Fibroblast of skin of left biceps (primary cell): ENCODE data around the gene CD93.

ENCODE experiments used
- DNase-seq, 2 experiments: peaks; one replicate each; pipeline ENCODE4 v3.0.0-alpha.2; 2013; ENCODE audit warnings: low read depth in 2 of 2

Gene CD93, protein sequence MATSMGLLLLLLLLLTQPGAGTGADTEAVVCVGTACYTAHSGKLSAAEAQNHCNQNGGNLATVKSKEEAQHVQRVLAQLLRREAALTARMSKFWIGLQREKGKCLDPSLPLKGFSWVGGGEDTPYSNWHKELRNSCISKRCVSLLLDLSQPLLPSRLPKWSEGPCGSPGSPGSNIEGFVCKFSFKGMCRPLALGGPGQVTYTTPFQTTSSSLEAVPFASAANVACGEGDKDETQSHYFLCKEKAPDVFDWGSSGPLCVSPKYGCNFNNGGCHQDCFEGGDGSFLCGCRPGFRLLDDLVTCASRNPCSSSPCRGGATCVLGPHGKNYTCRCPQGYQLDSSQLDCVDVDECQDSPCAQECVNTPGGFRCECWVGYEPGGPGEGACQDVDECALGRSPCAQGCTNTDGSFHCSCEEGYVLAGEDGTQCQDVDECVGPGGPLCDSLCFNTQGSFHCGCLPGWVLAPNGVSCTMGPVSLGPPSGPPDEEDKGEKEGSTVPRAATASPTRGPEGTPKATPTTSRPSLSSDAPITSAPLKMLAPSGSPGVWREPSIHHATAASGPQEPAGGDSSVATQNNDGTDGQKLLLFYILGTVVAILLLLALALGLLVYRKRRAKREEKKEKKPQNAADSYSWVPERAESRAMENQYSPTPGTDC

GRCh38 chr20:23086056-23086566, at the start of gene CD93:
Gene CD93 (minus strand): TSS chr20:23086324. CDS start chr20:23086192, 132 bp downstream.
- DNase-seq: no peak

DNA sequence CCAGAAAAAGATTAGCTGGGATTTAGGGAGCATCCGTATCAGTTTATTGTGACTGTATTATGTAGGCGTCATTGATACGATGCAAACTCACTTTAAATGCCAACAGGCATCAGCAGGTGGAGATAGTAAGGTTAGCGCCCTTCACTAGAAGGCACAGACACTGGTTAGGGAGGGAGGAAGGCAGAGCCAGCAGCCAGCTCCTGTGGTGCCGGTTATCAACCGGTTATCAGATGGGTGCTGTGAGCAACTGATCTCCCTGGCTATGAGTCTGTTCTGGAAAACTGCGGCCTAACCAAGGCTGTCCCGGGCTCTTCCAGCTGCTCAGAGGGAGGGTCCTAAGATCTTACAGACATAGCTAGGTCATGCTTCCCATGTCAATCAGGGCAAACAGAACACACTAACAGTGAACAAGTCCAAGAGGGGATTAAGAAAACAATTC, 47.5 kb upstream of the CD93 start:
- no peak for DNase-seq

DNA sequence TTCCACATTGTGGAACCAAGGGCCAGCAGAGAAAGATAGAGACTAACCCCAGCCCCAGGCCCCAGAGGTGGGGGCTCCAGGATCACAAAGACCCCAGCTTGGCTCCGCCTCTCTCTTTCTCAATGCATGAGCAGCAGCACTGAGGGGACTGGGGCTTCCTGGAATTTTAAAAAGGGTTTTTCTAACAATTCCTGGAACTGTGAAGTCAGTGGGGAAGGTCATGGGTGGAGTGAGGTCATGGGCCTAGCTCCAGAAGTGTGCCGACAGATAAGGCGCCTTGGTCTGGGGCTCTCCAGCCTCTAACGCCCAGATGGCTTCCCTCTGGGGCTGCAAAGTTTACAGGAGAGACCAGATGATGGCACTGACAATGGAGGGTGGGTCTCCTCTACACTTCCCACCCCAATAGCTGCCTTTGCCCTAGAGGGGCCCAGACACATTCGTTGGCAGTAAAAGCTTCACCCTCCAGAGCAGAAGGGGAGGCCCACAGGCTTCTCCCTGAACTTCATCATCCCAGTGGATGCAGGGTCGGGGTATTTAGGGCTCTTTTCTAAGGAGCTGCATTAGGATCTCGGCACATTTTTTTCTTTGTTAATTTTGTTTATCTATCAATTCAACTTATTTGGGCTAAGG, 46.9 kb upstream of the CD93 start:
- DNase-seq: no peak

GRCh38 chr20:23132293-23132929, 46.3 kb upstream of the CD93 start:
- DNase-seq: no peak

GRCh38 chr20:23131766-23132165, 45.6 kb upstream of the CD93 start:
- DNase-seq: no peak

DNA sequence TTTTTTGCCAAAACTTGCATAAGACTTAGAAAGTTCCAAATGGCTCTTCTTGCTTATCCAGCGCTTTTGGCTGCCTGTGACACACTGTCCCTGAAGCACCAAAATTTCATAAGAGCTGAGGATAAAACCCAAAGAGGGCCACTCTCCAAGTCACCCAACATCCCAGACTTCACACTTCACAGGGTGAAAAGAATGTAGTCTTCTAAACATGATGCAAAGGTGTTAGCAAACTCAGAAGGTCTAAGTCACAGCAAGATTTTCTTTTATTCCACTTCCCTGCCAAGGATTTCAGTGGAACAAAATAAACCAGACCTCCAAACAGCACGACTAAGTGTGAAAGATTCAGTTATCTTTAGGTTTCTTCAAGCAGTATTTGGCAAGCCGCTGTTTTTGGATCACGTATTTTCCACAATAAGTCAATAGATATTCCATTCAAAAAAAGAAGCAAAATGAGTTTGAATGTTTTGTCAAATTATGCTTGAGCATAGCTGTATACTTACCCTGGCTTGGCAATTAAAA, 44.6 kb upstream of the CD93 start:
- no peak for DNase-seq

- no peak for DNase-seq
Measured at GRCh38 chr20:23129891-23130621, 43.9 kb upstream of the CD93 start.

GRCh38 chr20:23129266-23129665, 43.1 kb upstream of the CD93 start:
- no peak for DNase-seq

GRCh38 chr20:23128461-23129125, 42.5 kb upstream of the CD93 start:
- DNase-seq: no peak

GRCh38 chr20:23127506-23128279, 41.6 kb upstream of the CD93 start:
- DNase-seq: no peak

- DNase-seq: no peak
Measured at GRCh38 chr20:23126281-23127061, 40.3 kb upstream of the CD93 start.

GRCh38 chr20:23125625-23126191, 39.6 kb upstream of the CD93 start:
- peak; percentile 22 to 24 for DNase-seq

GRCh38 chr20:23125159-23125558, 39.0 kb upstream of the CD93 start:
- no peak for DNase-seq

DNA sequence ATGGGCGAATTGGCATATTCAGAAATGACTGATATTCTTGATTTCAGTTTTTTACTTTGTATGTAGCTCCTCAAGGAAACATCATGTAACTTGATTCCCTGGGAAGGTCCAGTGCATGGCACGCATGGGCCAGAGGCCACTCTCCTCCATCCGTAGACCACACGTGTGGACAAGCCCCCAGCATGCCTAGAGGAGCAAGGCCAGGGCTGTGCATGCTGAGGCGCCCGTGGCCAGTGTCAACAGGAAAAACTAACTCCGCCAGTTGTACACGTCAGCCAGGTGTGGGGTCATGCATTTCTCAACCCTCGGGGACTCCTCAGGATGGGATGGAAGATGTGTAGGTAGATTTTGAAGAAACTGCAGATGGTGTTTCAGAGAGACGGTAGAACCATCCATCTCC, 37.8 kb upstream of the CD93 start:
- DNase-seq: no peak

DNA sequence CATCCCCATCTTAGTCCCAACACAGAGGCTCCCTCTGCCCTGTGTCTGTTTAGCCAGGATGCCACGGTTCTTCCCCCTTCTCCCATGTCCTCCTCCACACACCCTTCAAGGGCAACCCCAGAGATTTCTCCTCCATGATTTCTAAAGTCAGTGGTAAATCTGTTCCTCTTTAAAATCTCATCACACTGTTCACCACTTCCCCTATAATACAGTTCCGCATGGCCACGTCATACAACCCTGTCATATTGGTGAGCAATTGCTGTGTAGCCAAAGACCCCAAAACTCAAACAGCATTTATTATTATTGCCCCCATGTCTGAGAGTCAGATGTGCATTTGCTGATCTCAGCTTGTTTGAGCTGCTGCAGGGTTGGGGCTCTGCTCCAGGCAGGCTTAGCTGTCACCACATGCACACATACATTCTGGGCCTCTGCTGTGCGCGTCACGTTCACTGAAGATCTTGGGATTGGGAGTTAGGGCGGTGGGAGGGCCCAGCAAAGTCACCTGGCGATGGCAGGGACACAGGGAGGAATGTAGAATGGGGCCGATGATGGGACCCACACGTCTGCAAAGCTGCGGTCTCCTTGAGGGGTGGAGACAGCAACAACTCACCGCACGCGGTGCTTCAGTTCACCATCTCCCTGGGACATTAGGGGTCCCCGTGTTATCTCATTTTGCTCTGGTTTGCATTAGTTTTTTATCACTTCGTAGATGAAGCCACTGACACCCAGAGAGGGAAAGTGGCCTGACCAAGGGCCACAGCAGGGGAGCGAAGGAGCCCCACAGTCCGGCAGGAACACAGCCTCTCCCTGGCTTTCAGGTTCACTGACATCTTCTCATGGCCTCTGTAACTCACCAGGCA, 36.9 kb upstream of the CD93 start:
- no peak for DNase-seq

DNA sequence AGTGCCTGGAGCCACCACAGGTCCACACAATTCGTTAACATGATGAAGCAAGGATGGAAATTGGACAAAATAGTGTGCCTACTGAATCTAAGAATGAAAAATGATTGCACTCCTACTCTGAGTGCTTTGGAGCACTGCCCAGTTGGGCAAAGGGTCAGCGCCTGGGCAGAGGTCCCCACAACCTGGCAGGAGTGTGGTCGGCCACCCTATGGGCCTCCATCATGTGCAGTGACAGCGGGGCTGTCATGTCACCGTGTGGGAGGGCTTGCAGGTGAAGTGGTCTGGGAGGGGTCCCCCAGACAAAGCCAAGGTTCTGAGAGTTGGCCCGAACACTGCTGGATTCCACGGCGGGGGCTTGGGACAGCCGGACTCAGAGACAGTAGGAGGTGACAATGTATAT, 36.2 kb upstream of the CD93 start:
- DNase-seq: no peak

GRCh38 chr20:23121751-23122320, 35.7 kb upstream of the CD93 start:
- DNase-seq: no peak
